ENCODE measurements around the gene KCTD14.

GRCh38 chr11:78069465-78069864, 46.4 kb upstream of the KCTD14 start:
- TF ChIP-seq GATA2 (IDR thresholded peaks at IDR 0.05; ENCODE audit: low read depth, low read length) (no peak), GATA3 (IDR thresholded peaks at IDR 0.05; ENCODE audit: low read depth, low read length) (no peak)

Measured in SH-SY5Y (cell line).